HEK293 (cell line): Measurements from ENCODE around the gene SDC3.
A peak's percentile ranks its signal among the peaks of the same experiment; 100 is the strongest.

Experiments used
- CTCF ChIA-PET: fragments of 350-600 bp; formaldehyde crosslinking; extraction: SDS; loops from one replicate; lab custom pipeline; 2021; ENCODE audit warnings: antibody characterized with exemption; lab: Yijun Ruan, JAX
- POLR2A ChIA-PET: fragments of 300-600 bp; formaldehyde crosslinking; extraction: SDS; loops from one replicate; lab custom pipeline; 2020; ENCODE audit warnings: antibody characterized with exemption, inconsistent platforms; lab: Yijun Ruan, JAX
- H3K27ac ChIP-seq: fragments of 200-500 bp; sonication (Bioruptor generic); 2 replicates; pipeline ENCODE4 v1.5.1; 2014; ENCODE audit warnings: low read depth, low read length, control low read depth, inconsistent platforms; ENCODE audit errors: extremely low read depth
- H3K36me3 ChIP-seq, 2 experiments: fragments of 200-500 bp in 1 of 2; sonication (Bioruptor generic) in 1 of 2; 1 replicate in 1 of 2; 2 replicates in 1 of 2; pipeline ENCODE4 v1.5.1; 2014 to 2017; ENCODE audit warnings: inconsistent platforms in 2 of 2, low read length in 2 of 2; ENCODE audit not compliant: control insufficient read depth in 2 of 2, insufficient read depth in 1 of 2
- H3K4me1 ChIP-seq: fragments of 200-500 bp; sonication (Bioruptor generic); 2 replicates; pipeline ENCODE4 v1.5.1; 2014; ENCODE audit warnings: mild to moderate bottlenecking, low read length, inconsistent platforms; ENCODE audit not compliant: control insufficient read depth, insufficient read depth
- H3K4me3 ChIP-seq: 2 replicates; pipeline ENCODE4 v1.5.1; 2011; ENCODE audit warnings: low read depth, mild to moderate bottlenecking, control low read depth, low read length, moderate library complexity
- H3K9me3 ChIP-seq: fragments of 200-500 bp; sonication (Bioruptor generic); 2 replicates; pipeline ENCODE4 v1.5.1; 2014; ENCODE audit warnings: low read depth, low read length, inconsistent platforms; ENCODE audit not compliant: control insufficient read depth, insufficient read depth
- GLI4 ChIP-seq: fragments of 450-650 bp; formaldehyde crosslinking; IDR thresholded peaks from 2 replicates; pipeline ENCODE4 v1.5.1; 2016; ENCODE audit warnings: missing biosample characterization, missing genetic modification characterization
- GLIS1 ChIP-seq: fragments of 450-650 bp; formaldehyde crosslinking; IDR thresholded peaks from 2 replicates; pipeline ENCODE4 v1.5.1; 2016; ENCODE audit warnings: missing biosample characterization, missing genetic modification characterization
- GLIS2 ChIP-seq: fragments of 450-650 bp; formaldehyde crosslinking; IDR thresholded peaks from 2 replicates; pipeline ENCODE4 v1.5.1; 2016; ENCODE audit warnings: missing biosample characterization, missing genetic modification characterization
- HOXC10 ChIP-seq: sonication (generic); formaldehyde crosslinking; IDR thresholded peaks from 2 replicates; pipeline ENCODE4 v1.8.1; 2023; ENCODE audit warnings: mild to moderate bottlenecking, missing genetic modification reagents
- HOXD13 ChIP-seq: sonication (generic); formaldehyde crosslinking; IDR thresholded peaks from 2 replicates; pipeline ENCODE4 v1.8.0; 2022; ENCODE audit warnings: missing genetic modification reagents, borderline replicate concordance
- KLF16 ChIP-seq: fragments of 450-650 bp; formaldehyde crosslinking; IDR thresholded peaks from 2 replicates; pipeline ENCODE4 v1.5.1; 2017; ENCODE audit warnings: missing biosample characterization, missing genetic modification characterization
- MYNN ChIP-seq: fragments of 450-650 bp; formaldehyde crosslinking; IDR thresholded peaks from 2 replicates; pipeline ENCODE4 v1.5.1; 2016; ENCODE audit warnings: missing biosample characterization, missing genetic modification characterization, borderline replicate concordance
- SP7 ChIP-seq: fragments of 450-650 bp; formaldehyde crosslinking; IDR thresholded peaks from 2 replicates; pipeline ENCODE4 v1.5.1; 2016; ENCODE audit warnings: missing biosample characterization, missing genetic modification characterization
- WT1 ChIP-seq: fragments of 450-650 bp; formaldehyde crosslinking; IDR thresholded peaks from 2 replicates; pipeline ENCODE4 v1.5.1; 2016; ENCODE audit warnings: missing biosample characterization, missing genetic modification characterization
- ZBTB1 ChIP-seq: fragments of 450-650 bp; formaldehyde crosslinking; IDR thresholded peaks from 2 replicates; pipeline ENCODE4 v1.5.1; 2016; ENCODE audit warnings: missing biosample characterization, missing genetic modification characterization
- ZBTB20 ChIP-seq: fragments of 450-650 bp; formaldehyde crosslinking; IDR thresholded peaks from 2 replicates; pipeline ENCODE4 v1.5.1; 2016; ENCODE audit warnings: missing biosample characterization, missing genetic modification characterization
- ZBTB49 ChIP-seq: fragments of 450-650 bp; formaldehyde crosslinking; IDR thresholded peaks from 2 replicates; pipeline ENCODE4 v1.5.1; 2016; ENCODE audit warnings: missing biosample characterization, missing genetic modification characterization, low read depth
- ZIC2 ChIP-seq: fragments of 450-650 bp; formaldehyde crosslinking; IDR thresholded peaks from 2 replicates; pipeline ENCODE4 v1.5.1; 2016; ENCODE audit warnings: missing biosample characterization, missing genetic modification characterization
- ZNF148 ChIP-seq: fragments of 450-650 bp; formaldehyde crosslinking; IDR thresholded peaks from 2 replicates; pipeline ENCODE4 v1.5.0; 2017; ENCODE audit warnings: missing biosample characterization, missing genetic modification characterization, borderline replicate concordance
- ZNF184 ChIP-seq: fragments of 450-650 bp; IDR thresholded peaks from 2 replicates; pipeline ENCODE4 v1.5.1; 2018; ENCODE audit warnings: missing biosample characterization, mild to moderate bottlenecking, missing genetic modification characterization
- ZNF2 ChIP-seq: fragments of 450-650 bp; formaldehyde crosslinking; IDR thresholded peaks from 2 replicates; pipeline ENCODE4 v1.5.1; 2016; ENCODE audit warnings: missing biosample characterization, missing genetic modification characterization
- ZNF274 ChIP-seq, 2 experiments: fragments of 200-500 bp in 1 of 2; fragments of 450-650 bp in 1 of 2; sonication (Bioruptor generic) in 1 of 2; formaldehyde crosslinking in 1 of 2; IDR thresholded peaks; 2 replicates each; pipeline versions ENCODE4 v1.5.1 to v1.6.1; 2014 to 2016; ENCODE audit warnings: borderline replicate concordance in 1 of 2, inconsistent platforms in 1 of 2, low read length in 1 of 2, missing biosample characterization in 1 of 2, missing genetic modification characterization in 1 of 2
- ZNF311 ChIP-seq: fragments of 450-650 bp; formaldehyde crosslinking; IDR thresholded peaks from 2 replicates; pipeline ENCODE4 v1.5.1; 2017; ENCODE audit warnings: missing biosample characterization, missing genetic modification characterization, borderline replicate concordance
- ZNF366 ChIP-seq: fragments of 450-650 bp; formaldehyde crosslinking; conservative IDR thresholded peaks from 2 replicates; pipeline ENCODE4 v1.5.1; 2016; ENCODE audit warnings: missing biosample characterization, missing genetic modification characterization
- ZNF398 ChIP-seq: fragments of 450-650 bp; formaldehyde crosslinking; IDR thresholded peaks from 2 replicates; pipeline ENCODE4 v1.5.1; 2017; ENCODE audit warnings: missing biosample characterization, missing genetic modification characterization
- ZNF426 ChIP-seq: fragments of 450-650 bp; formaldehyde crosslinking; IDR thresholded peaks from 2 replicates; pipeline ENCODE4 v1.5.1; 2017; ENCODE audit warnings: missing biosample characterization, missing genetic modification characterization, mild to moderate bottlenecking, inconsistent platforms, moderate library complexity
- ZNF521 ChIP-seq: fragments of 450-650 bp; formaldehyde crosslinking; IDR thresholded peaks from 2 replicates; pipeline ENCODE4 v1.5.1; 2017; ENCODE audit warnings: missing biosample characterization, mild to moderate bottlenecking, missing genetic modification characterization
- ZNF596 ChIP-seq: fragments of 450-650 bp; IDR thresholded peaks from 2 replicates; pipeline ENCODE4 v1.5.0; 2018; ENCODE audit warnings: missing biosample characterization, mild to moderate bottlenecking, missing genetic modification characterization, moderate library complexity
- ZNF629 ChIP-seq: fragments of 450-650 bp; formaldehyde crosslinking; IDR thresholded peaks from 2 replicates; pipeline ENCODE4 v1.5.1; 2017; ENCODE audit warnings: missing biosample characterization, missing genetic modification characterization
- ZNF791 ChIP-seq: fragments of 450-650 bp; formaldehyde crosslinking; IDR thresholded peaks from 2 replicates; pipeline ENCODE4 v1.5.1; 2016; ENCODE audit warnings: missing biosample characterization, missing genetic modification characterization
- ZNF837 ChIP-seq: fragments of 450-650 bp; formaldehyde crosslinking; IDR thresholded peaks from 2 replicates; pipeline ENCODE4 v1.5.1; 2016; ENCODE audit warnings: missing biosample characterization, missing genetic modification characterization
- ZSCAN4 ChIP-seq: fragments of 450-650 bp; formaldehyde crosslinking; IDR thresholded peaks from 2 replicates; pipeline ENCODE4 v1.5.1; 2017; ENCODE audit warnings: missing biosample characterization, missing genetic modification characterization

Gene SDC3

GRCh38 chr1:30879940-30880677, 28.4 kb downstream of the SDC3 start:
- H3K9me3 ChIP-seq, result no peaks in the 10 kb centered on the region
- TF ChIP-seq ZNF2 (tag by site-specific recombination), result no peak
- TF ChIP-seq ZIC2 (tag by site-specific recombination), result peak; percentile 76
- no peak for TF ChIP-seq ZNF274 (IDR thresholded peaks at IDR 0.05; ENCODE audit: low read length)
- TF ChIP-seq ZNF274 (tag by site-specific recombination; IDR thresholded peaks at IDR 0.05; ENCODE audit: borderline replicate concordance), result no peak
- no peak for TF ChIP-seq ZBTB1
- peak; percentile 78 for TF ChIP-seq GLIS1 (tag by site-specific recombination)
- no peak for TF ChIP-seq HOXD13
- TF ChIP-seq ZSCAN4, result 0 out of 2 replicates have a peak, but pooled peaks have one; percentile 16
- TF ChIP-seq GLI4, result no peak
- TF ChIP-seq MYNN (tag by site-specific recombination), result peak; percentile 93
- no peak for TF ChIP-seq ZNF596
- TF ChIP-seq ZNF398 (tag by site-specific recombination), result peak; percentile 48; the same call in 1 of the 2 replicates
- TF ChIP-seq ZNF184, result no peak
- H3K4me1 ChIP-seq, result peaks cover 8% of the 10 kb centered on the region
- peaks cover 0 to 10% of the 10 kb centered on the region in 2 experiments; a peak in 1 of 3 replicates for H3K36me3 ChIP-seq
- H3K27ac ChIP-seq, result no peak overlapping the region
- ChIA-PET CTCF (no interaction called here), POLR2A (interaction anchor here (1.6 kb wide), 1 partner anchor 13 kb away, joined by 3 read pairs; no protein-coding TSS in a partner anchor)
- H3K4me3 ChIP-seq, result no peak overlapping the region

- H3K9me3 ChIP-seq, result no peaks in the 10 kb centered on the region
- no peak overlapping the region for H3K4me3 ChIP-seq
- ChIA-PET CTCF (no interaction called here), POLR2A (interaction anchor here (1.6 kb wide), 1 partner anchor 12 kb away, joined by 3 read pairs; no protein-coding TSS in a partner anchor)
- peaks cover 0 to 19% of the 10 kb centered on the region in 2 experiments; a peak in 1 of 3 replicates for H3K36me3 ChIP-seq
- H3K4me1 ChIP-seq, result peaks cover 8% of the 10 kb centered on the region
- H3K27ac ChIP-seq, result no peak overlapping the region
- TF ChIP-seq WT1, result peak; percentile 65
- TF ChIP-seq GLIS2 (tag by site-specific recombination), result peak; percentile 60
- TF ChIP-seq ZNF311, result no peak
- TF ChIP-seq HOXC10 (CRISPR knock-in tag), result no peak
- TF ChIP-seq ZNF426 (tag by site-specific recombination), result no peak
- TF ChIP-seq ZNF366 (tag by site-specific recombination), result peak; percentile 74
- TF ChIP-seq ZNF148 (tag by site-specific recombination), result no peak
- TF ChIP-seq ZNF629 (tag by site-specific recombination), result peak; percentile 47
- TF ChIP-seq ZNF837 (tag by site-specific recombination), result no peak
- TF ChIP-seq ZNF791 (tag by site-specific recombination), result no peak
- no peak for TF ChIP-seq ZNF521 (tag by site-specific recombination)
- TF ChIP-seq ZBTB20 (tag by site-specific recombination), result peak; percentile 82; the same call in 1 of the 2 replicates
- TF ChIP-seq ZBTB49 (tag by site-specific recombination), result no peak
- TF ChIP-seq KLF16 (tag by site-specific recombination), result no peak
- TF ChIP-seq SP7 (tag by site-specific recombination), result peak; percentile 89
Observed at GRCh38 chr1:30879126-30879786, 29.3 kb downstream of the SDC3 start.
